ENCODE data around the gene CHST14. TPM values are rescaled to one million over a fixed set of nuclear protein-coding genes. Genes with fewer than 3 reads are reported as not detected.

CHST14 gene
- total and polyA plus RNA-seq, 2 donors from 2014 or later = 11.9 to 14.3 TPM

DNA sequence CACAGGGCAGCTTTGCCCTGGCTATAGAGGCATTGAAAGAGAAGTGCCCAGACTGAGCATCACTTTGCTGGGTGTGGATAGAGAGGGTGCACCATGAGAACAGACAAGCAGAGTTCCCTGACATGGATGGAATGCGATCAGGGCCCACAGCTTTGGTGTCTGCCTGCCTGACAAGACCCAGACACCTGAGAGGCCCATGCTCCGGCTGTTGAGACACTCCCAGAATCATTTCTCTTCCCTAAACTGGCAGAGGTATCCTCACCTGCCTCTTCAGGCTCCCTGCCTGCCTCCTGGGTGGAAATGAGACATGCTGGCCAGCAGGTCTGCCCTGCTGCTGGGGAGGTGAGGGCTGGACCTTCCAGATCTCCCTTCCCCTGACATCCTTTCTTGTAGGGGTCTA lies 10.4 kb upstream of the CHST14 start:
- Histone ChIP-seq H3K9me3 (ENCODE audit: control insufficient read depth in 2 of 3, insufficient read depth in 1 of 3, low read length in 3 of 3) (no peaks in the 10 kb centered on the region), H3K36me3 (ENCODE audit: control insufficient read depth in 2 of 3, insufficient read depth in 3 of 3, low read length in 3 of 3) (peaks cover 0 to 26% (median 12%) of the 10 kb centered on the region in 3 donors), H3K27me3 (ENCODE audit: control insufficient read depth, insufficient read depth, low read length) (no peaks in the 10 kb centered on the region), H3K4me1 (ENCODE audit: control insufficient read depth in 2 of 3, insufficient read depth in 2 of 3, low read depth in 1 of 3, low read length in 3 of 3) (peaks cover 0 to 11% (median 10%) of the 10 kb centered on the region in 3 donors), H3K9ac (ENCODE audit: low read length in 3 of 3) (no peak overlapping the region), H3K4me3 (ENCODE audit: low read length in 3 of 3) (no peak overlapping the region), H3K27ac (ENCODE audit: low read depth in 2 of 2, low read length in 2 of 2) (no peak overlapping the region)
- peak in 1 of 5 donors; percentile 37 for DNase-seq
- TF ChIP-seq, protein P1, sequence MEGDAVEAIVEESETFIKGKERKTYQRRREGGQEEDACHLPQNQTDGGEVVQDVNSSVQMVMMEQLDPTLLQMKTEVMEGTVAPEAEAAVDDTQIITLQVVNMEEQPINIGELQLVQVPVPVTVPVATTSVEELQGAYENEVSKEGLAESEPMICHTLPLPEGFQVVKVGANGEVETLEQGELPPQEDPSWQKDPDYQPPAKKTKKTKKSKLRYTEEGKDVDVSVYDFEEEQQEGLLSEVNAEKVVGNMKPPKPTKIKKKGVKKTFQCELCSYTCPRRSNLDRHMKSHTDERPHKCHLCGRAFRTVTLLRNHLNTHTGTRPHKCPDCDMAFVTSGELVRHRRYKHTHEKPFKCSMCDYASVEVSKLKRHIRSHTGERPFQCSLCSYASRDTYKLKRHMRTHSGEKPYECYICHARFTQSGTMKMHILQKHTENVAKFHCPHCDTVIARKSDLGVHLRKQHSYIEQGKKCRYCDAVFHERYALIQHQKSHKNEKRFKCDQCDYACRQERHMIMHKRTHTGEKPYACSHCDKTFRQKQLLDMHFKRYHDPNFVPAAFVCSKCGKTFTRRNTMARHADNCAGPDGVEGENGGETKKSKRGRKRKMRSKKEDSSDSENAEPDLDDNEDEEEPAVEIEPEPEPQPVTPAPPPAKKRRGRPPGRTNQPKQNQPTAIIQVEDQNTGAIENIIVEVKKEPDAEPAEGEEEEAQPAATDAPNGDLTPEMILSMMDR (IDR thresholded peaks at IDR 0.05; ENCODE audit: borderline replicate concordance, extremely low read depth, insufficient read depth) = no peak
- intact Hi-C loops (cut with DNase I) = no loop called here
- no peak for FAIRE-seq

DNA sequence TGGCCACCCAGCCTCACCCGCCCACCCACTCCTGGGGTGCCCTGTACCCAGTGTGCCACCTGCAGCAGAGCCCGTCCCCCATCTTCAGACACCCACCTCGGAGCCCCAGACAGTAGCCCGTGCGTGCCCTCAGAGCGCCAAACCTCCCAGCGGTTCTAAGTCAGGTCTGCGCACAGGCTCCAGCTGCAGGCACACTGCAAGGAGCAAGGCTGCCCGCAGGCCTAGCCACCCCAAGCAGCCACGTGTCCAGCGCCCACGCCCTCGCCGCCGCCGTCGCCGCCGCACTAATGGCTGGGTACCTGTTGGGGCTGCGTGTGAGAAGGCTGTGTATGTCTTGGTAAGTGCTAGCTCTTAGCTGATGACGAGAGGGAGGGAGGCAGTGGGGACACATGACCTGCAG lies 8.8 kb upstream of the CHST14 start:
- peaks cover 0 to 30% (median 14%) of the 10 kb centered on the region in 3 donors for H3K36me3 ChIP-seq (ENCODE audit: control insufficient read depth in 2 of 3, insufficient read depth in 3 of 3, low read length in 3 of 3)
- H3K27me3 ChIP-seq (ENCODE audit: control insufficient read depth, insufficient read depth, low read length) = no peaks in the 10 kb centered on the region
- no peak for FAIRE-seq

DNA sequence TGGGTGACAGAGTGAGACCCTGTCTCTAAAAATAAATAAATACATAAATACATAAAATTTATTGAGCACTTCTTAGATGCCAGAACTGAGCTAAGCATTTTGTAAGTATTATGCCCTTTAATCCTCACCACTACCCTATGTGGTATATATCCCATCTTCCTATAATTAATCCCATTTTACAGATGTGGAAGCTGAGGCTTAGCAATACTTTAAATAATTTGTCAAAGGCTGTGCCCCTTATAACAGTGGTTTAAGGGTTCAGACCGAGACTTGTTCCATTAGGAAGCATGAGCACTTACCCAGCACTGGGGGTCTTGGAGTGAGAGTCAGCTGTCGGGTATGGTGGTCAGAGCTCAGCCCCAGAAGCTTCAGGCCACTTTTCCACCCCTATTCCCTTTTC lies 7.5 kb upstream of the CHST14 start:
- H3K9ac ChIP-seq (ENCODE audit: low read length in 3 of 3) = no peak overlapping the region
- intact Hi-C loops (cut with DNase I) = no loop called here
- no peak overlapping the region for H3K27ac ChIP-seq (ENCODE audit: low read depth in 2 of 2, low read length in 2 of 2)
- FAIRE-seq = no peak
- DNase-seq = no peak
- H3K4me3 ChIP-seq (ENCODE audit: low read length in 3 of 3) = no peak overlapping the region
- TF ChIP-seq, protein P1 (IDR thresholded peaks at IDR 0.05; ENCODE audit: borderline replicate concordance, extremely low read depth, insufficient read depth) = no peak
- H3K4me1 ChIP-seq (ENCODE audit: control insufficient read depth in 2 of 3, insufficient read depth in 2 of 3, low read depth in 1 of 3, low read length in 3 of 3) = no peaks in the 10 kb centered on the region
- no peaks in the 10 kb centered on the region for H3K27me3 ChIP-seq (ENCODE audit: control insufficient read depth, insufficient read depth, low read length)
- peaks cover 0 to 30% (median 14%) of the 10 kb centered on the region in 3 donors for H3K36me3 ChIP-seq (ENCODE audit: control insufficient read depth in 2 of 3, insufficient read depth in 3 of 3, low read length in 3 of 3)
- H3K9me3 ChIP-seq (ENCODE audit: control insufficient read depth in 2 of 3, insufficient read depth in 1 of 3, low read length in 3 of 3) = no peaks in the 10 kb centered on the region

More for the DNA sequence above, 8.8 kb upstream of the CHST14 start:
- TF ChIP-seq, protein P1 (IDR thresholded peaks at IDR 0.05; ENCODE audit: borderline replicate concordance, extremely low read depth, insufficient read depth) = no peak
- H3K4me1 ChIP-seq (ENCODE audit: control insufficient read depth in 2 of 3, insufficient read depth in 2 of 3, low read depth in 1 of 3, low read length in 3 of 3) = peaks cover 0 to under 1% (median 0%) of the 10 kb centered on the region in 3 donors
- H3K9ac ChIP-seq (ENCODE audit: low read length in 3 of 3) = no peak overlapping the region
- no peak overlapping the region for H3K4me3 ChIP-seq (ENCODE audit: low read length in 3 of 3)
- H3K9me3 ChIP-seq (ENCODE audit: control insufficient read depth in 2 of 3, insufficient read depth in 1 of 3, low read length in 3 of 3) = no peaks in the 10 kb centered on the region
- intact Hi-C loops (cut with DNase I) = no loop called here
- DNase-seq = no peak
- no peak overlapping the region for H3K27ac ChIP-seq (ENCODE audit: low read depth in 2 of 2, low read length in 2 of 2)
